ENCODE measurements around the gene B2M. TPM values are rescaled to one million over a fixed set of nuclear protein-coding genes. Genes with fewer than 3 reads are reported as not detected.
"Not testable (repeated sequence)": the region's sequence is repeated elsewhere in the genome, so short reads cannot be mapped to it uniquely, and the experiment has no call there.

B2M gene
- total RNA-seq, 1 donor from 2014 or later, result 3,396 TPM

GRCh38 chr15:44695294-44695693 is 16.0 kb upstream of the B2M start:
- intact Hi-C loops (cut with micrococcal nuclease), result no loop called here
- Mint-ChIP-seq H3K27me3 (no peaks in the 10 kb centered on the region), H3K9me3 (no peaks in the 10 kb centered on the region), H3K4me1 (peaks cover 3% of the 10 kb centered on the region), H3K27ac (no peak overlapping the region), H3K36me3 (ENCODE audit: low read depth) (no peaks in the 10 kb centered on the region), H3K4me3 (no peak overlapping the region)
- DNase-seq (no peak), ATAC-seq (ENCODE audit: low read depth) (no peak)
- POLR2A ChIA-PET, result interaction anchor here (0.8 to 1.9 kb wide), 3 partner anchors 16 to 34 kb away, joined by 4 to 7 read pairs (median 7); partner anchors contain the start of genes B2M, PATL2 and SPG11
- CTCF ChIA-PET, result interaction anchor here (2.4 kb wide), 1 partner anchor 32 kb away, joined by 10 read pairs; the partner anchor contains the start of gene SPG11
- TF ChIP-seq CTCF (IDR thresholded peaks at IDR 0.05), result no peak

- CTCF ChIA-PET, result interaction anchor here (2.4 kb wide), 1 partner anchor 33 kb away, joined by 10 read pairs; the partner anchor contains the start of gene SPG11
- no peaks in the 10 kb centered on the region for H3K27me3 Mint-ChIP-seq
- no peaks in the 10 kb centered on the region for H3K36me3 Mint-ChIP-seq (ENCODE audit: low read depth)
- H3K9me3 Mint-ChIP-seq, result peaks cover 5% of the 10 kb centered on the region
- H3K4me1 Mint-ChIP-seq, result peaks cover 10% of the 10 kb centered on the region
- ATAC-seq (ENCODE audit: low read depth) (no peak), DNase-seq (no peak)
- intact Hi-C loops (cut with micrococcal nuclease), result no loop called here
- POLR2A ChIA-PET, result interaction anchor here (0.5 to 2.6 kb wide), 3 partner anchors 13 to 467 kb away, joined by 4 to 14 read pairs (median 5); partner anchors contain the start of genes B2M and PATL2
- H3K4me3 Mint-ChIP-seq, result no peak overlapping the region
- H3K27ac Mint-ChIP-seq, result no peak overlapping the region
- no peak for TF ChIP-seq CTCF (IDR thresholded peaks at IDR 0.05)
These were observed 14.3 kb upstream of the B2M start for GRCh38 chr15:44697014-44697413.

DNA sequence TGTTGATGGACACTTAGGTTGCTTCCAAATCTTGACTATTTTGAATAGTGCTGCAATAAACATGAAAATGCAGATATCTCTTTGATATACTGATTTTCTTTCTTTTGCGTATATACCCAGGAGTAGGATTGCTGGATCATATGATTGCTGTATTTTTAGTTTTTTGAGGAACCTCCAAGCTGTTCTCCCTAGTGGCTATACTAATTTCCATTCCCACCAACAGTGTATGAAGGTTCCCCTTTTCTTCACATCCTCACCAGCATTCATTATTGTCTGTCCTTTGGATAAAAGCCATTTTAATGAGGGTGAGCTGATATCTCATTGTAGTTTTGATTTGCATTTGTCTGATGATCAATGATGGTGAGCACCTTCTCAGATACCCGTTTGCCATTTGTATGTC is 12.7 kb upstream of the B2M start:
- intact Hi-C loops (cut with micrococcal nuclease), result no loop called here
- Mint-ChIP-seq H3K4me3 (no peak overlapping the region), H3K9me3 (peaks cover 5% of the 10 kb centered on the region), H3K27ac (no peak overlapping the region), H3K4me1 (peaks cover 11% of the 10 kb centered on the region), H3K27me3 (no peaks in the 10 kb centered on the region), H3K36me3 (ENCODE audit: low read depth) (peaks cover under 1% of the 10 kb centered on the region)
- ChIA-PET POLR2A (interaction anchor here (0.6 to 2.6 kb wide), 3 partner anchors 9 to 28 kb away, joined by 3 to 14 read pairs (median 3); partner anchors contain the start of genes B2M and PATL2), CTCF (interaction anchor here (2.0 kb wide), 1 partner anchor 35 kb away, joined by 5 read pairs; the partner anchor contains the start of gene SPG11)
- no peak for DNase-seq
- no peak for TF ChIP-seq CTCF (IDR thresholded peaks at IDR 0.05)
- ATAC-seq (ENCODE audit: low read depth), result no peak

- POLR2A ChIA-PET; intact Hi-C loops (cut with micrococcal nuclease); ATAC-seq (ENCODE audit: low read depth); H3K9me3 Mint-ChIP-seq; H3K36me3 Mint-ChIP-seq (ENCODE audit: low read depth); H3K27ac Mint-ChIP-seq; H3K27me3 Mint-ChIP-seq; H3K4me3 Mint-ChIP-seq; DNase-seq: not testable (repeated sequence)
- H3K4me1 Mint-ChIP-seq, result peaks cover 11% of the 10 kb centered on the region
- CTCF ChIA-PET, result interaction anchor here (0.7 kb wide), 1 partner anchor 938 kb away, joined by 3 read pairs; no protein-coding TSS in a partner anchor
These were observed 10.6 kb upstream of the B2M start for GRCh38 chr15:44700676-44701075.

DNA sequence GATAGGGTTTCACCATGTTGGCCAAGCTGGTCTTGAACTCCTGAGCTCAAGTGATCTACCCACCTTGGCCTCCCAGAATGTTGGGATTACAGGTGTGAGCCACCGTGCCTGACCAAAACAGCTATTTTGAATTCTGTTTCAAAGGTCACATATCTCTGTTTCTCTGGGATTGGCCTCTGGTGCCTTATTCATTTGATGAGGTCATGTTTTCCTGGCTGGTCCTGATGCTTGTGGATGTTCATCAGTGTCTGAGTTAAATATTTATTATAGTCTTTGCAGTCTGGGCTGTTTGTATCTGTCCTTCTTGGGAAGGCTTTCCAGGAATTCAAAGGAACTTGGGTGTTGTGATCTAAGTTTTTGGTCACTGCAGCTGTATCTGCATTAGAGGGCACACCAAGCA is 5.3 kb upstream of the B2M start:
- Mint-ChIP-seq H3K27ac (no peak overlapping the region), H3K4me1 (peaks cover 31% of the 10 kb centered on the region), H3K9me3 (peaks cover under 1% of the 10 kb centered on the region), H3K27me3 (no peaks in the 10 kb centered on the region), H3K4me3 (no peak overlapping the region), H3K36me3 (ENCODE audit: low read depth) (peaks cover 23% of the 10 kb centered on the region)
- TF ChIP-seq CTCF (IDR thresholded peaks at IDR 0.05), result no peak
- intact Hi-C loops (cut with micrococcal nuclease), result no loop called here
- ChIA-PET POLR2A (interaction anchor here (19.2 to 24.4 kb wide), 2 partner anchors 23 to 42 kb away, joined by 1048 to 2387 read pairs; partner anchors contain the start of genes SPG11 and TRIM69), CTCF (interaction anchor here (1.0 to 3.1 kb wide), 2 partner anchors 31 to 39 kb away, joined by 3 to 9 read pairs; partner anchors contain the start of gene TRIM69)
- ATAC-seq (ENCODE audit: low read depth) (no peak), DNase-seq (no peak)
